GM13976 (cell line): Measurements from ENCODE around the gene C1RL.
A peak's percentile ranks its signal among the peaks of the same experiment; 100 is the strongest.

ENCODE experiments used
- DNase-seq: peaks from one replicate; pipeline ENCODE4 v3.0.0; 2012; ENCODE audit warnings: low spot score
- CTCF ChIP-seq: IDR thresholded peaks from 2 replicates; pipeline ENCODE4 v1.5.1; 2012; ENCODE audit warnings: borderline replicate concordance, mild to moderate bottlenecking; ENCODE audit not compliant: insufficient read depth; ENCODE audit errors: extremely low read depth, missing control alignments, control extremely low read depth
- in situ Hi-C: fragments of 300-500 bp; cut with MboI; formaldehyde crosslinking; loops from one replicate; pipeline ENCODE4 v1.12.0; 2022; ENCODE audit warnings: low sequenced_read_pairs, mixed read lengths, inconsistent platforms; ENCODE audit not compliant: unreplicated experiment

Gene C1RL

GRCh38 chr12:7096979-7097378, 12.0 kb downstream of the C1RL start:
- in situ Hi-C loops, result no loop called here

DNA sequence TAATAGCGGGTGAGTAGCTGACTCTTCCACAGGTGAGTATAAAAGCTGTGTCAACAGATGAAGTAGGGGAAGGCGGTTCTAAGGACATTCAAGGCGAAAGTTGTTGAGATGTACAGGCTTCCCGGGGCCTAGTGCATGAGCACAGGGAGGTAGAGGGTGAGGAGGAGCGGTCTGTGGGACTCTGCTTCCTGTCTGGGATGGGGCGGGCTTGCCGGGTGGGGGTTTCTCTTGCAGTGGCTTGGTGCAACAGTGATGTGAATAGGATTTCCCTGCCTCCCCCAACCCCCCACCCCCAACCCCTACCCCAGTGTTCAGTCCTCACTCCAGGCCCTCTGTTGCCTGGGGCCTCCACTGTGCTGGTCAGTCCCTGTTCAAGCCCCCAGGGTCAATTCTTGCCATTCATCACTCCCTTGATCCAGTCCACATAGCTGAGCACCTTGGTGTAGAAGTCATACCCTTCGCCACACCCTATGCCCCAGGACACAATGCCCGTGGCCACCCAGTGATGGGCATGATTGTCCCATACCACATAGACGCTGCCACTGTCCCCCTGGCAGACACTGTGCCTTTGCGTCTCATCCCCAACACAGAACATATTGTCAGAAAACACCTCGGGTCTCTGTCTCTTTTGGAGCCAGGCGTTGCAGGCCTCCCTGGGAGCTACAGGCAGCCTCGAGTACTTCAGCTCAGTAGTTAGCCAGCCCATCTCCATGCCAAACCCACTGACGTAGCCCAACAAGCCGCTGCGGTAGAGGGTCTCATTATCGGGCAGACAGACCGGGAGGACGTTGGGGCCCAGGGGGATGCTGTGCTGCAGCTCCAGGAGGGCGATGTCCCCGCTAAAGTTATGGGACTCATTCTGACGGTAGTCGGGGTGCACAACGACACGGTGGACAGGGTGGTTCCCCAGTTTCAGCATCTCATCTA, 12.7 kb downstream of the C1RL start:
- DNase-seq, result no peak
- TF ChIP-seq CTCF, result no peak

More at GRCh38 chr12:7096979-7097378, 12.0 kb downstream of the C1RL start:
- no peak for DNase-seq
- TF ChIP-seq CTCF, result no peak

DNA sequence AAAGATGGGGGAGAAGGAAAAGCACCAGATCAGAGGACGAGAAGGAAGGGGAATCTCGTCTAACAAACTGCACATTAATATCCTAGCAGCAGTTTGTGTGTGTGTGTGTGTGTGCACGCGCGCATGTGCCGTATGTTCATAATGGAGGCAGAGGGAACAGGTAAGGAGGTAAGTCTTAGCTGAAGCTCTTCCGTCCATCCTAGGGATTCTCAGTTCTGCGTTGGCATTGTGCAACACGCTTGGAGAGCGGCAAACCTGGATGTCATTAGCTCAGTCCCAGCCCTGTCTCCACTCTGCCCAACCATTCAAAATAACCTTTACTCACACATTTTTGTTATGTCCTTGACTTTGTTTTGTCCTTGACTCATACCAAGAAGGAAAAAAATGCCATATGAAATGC, 15.1 kb downstream of the C1RL start:
- DNase-seq, result no peak
- in situ Hi-C loops, result no loop called here
- TF ChIP-seq CTCF, result no peak

More for the DNA sequence above, 12.7 kb downstream of the C1RL start:
- in situ Hi-C loops, result no loop called here

DNA sequence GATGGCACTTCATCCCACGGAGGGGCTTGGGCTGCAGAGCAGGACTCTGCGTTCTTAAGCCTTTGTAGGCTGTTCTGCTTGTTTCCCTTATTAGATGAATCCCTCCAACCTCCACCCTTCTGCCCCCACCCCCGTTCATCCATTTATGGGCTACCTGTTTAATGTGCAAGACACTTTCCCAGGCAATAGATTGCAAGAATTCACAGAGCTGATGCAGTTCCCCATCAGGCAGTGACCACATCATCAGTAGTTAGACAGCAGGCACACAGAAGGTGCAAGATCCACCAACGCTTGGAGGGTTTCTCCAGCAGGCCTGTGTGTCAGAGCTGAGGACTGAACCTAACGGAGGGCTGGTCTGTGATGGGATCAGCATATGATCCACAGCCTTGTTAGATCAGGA, 15.5 kb downstream of the C1RL start:
- in situ Hi-C loops, result no loop called here
- TF ChIP-seq CTCF, result no peak
- DNase-seq, result no peak

- no peak for DNase-seq
- no peak for TF ChIP-seq CTCF
- in situ Hi-C loops, result no loop called here
Observed at GRCh38 chr12:7092986-7093460, 16.0 kb downstream of the C1RL start.

GRCh38 chr12:7092229-7092985, 16.6 kb downstream of the C1RL start, which contains the start of gene C1R:
C1R (minus strand) TSS chr12:7092445; CDS start chr12:7092388, 57 bp downstream.
- in situ Hi-C loops, result no loop called here

More at GRCh38 chr12:7092229-7092985, 16.6 kb downstream of the C1RL start, which contains the start of gene C1R:
- peak; percentile 83 for DNase-seq
- peak; percentile 83 for TF ChIP-seq CTCF
